Bronchial epithelial cell (primary cell): ENCODE data around the gene ESR1. TPM values are rescaled to one million over a fixed set of nuclear protein-coding genes. Genes with fewer than 3 reads are reported as not detected.

Experiments used
- DNase-seq: peaks from one replicate; pipeline ENCODE4 v3.0.0-alpha.2; 2010; ENCODE audit warnings: low read depth
- FAIRE-seq: peaks from 2 replicates; lab custom pipeline; 2011; peaks lifted over from hg19 to GRCh38; lab: Jason Lieb, UNC
- H3K27me3 ChIP-seq: 2 replicates; pipeline ENCODE4 v1.5.1; 2011; ENCODE audit warnings: low read length; ENCODE audit not compliant: control insufficient read depth, insufficient read depth
- H3K36me3 ChIP-seq: 2 replicates; pipeline ENCODE4 v1.5.1; 2011; ENCODE audit warnings: low read length; ENCODE audit not compliant: control insufficient read depth, insufficient read depth
- H3K4me3 ChIP-seq: 2 replicates; pipeline ENCODE4 v1.5.1; 2011; ENCODE audit warnings: mild to moderate bottlenecking, low read depth, low read length, control low read depth
- total RNA-seq: library from RNA; depleted of rRNA; stranded (reverse); fragments of >200 nt; gene quantifications from 2 replicates; pipeline ENCODE4 v1.2.1, GENCODE V29; 2014
- TF ChIP-seq, protein P1 (sequence below): IDR thresholded peaks from 2 replicates; pipeline ENCODE4 v1.5.1; 2011; ENCODE audit warnings: mild to moderate bottlenecking, moderate library complexity, low read length, control low read depth, inconsistent platforms; ENCODE audit not compliant: insufficient read depth, severe bottlenecking

ESR1 gene
- total RNA-seq, 1 donor from 2014 or later = under 0.01 TPM

DNA sequence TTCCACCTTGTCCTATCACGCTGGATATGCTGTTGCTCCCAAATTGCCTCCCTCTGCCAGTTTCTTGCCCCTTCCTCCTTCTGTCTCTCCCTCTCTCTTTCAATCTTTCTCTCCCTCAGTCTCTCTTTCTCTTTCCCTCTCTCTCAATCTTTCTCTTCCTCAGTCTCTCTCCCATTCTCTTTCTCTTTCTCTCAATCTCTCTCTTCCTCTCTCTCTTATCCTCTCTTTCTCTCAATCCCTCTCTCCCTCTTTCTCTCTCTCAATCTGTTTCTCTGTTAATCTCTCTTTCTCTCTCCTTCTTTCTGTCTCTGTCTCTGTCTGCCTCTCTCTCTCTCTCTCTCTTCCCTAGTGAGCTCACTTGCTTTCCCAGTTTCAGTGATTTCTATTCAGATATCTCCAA lies 245.8 kb downstream of the ESR1 start:
- Histone ChIP-seq H3K4me3 (no peak overlapping the region), H3K36me3 (no peaks in the 10 kb centered on the region), H3K27me3 (no peaks in the 10 kb centered on the region)
- FAIRE-seq = no peak
- DNase-seq = no peak
- TF ChIP-seq, protein P1, sequence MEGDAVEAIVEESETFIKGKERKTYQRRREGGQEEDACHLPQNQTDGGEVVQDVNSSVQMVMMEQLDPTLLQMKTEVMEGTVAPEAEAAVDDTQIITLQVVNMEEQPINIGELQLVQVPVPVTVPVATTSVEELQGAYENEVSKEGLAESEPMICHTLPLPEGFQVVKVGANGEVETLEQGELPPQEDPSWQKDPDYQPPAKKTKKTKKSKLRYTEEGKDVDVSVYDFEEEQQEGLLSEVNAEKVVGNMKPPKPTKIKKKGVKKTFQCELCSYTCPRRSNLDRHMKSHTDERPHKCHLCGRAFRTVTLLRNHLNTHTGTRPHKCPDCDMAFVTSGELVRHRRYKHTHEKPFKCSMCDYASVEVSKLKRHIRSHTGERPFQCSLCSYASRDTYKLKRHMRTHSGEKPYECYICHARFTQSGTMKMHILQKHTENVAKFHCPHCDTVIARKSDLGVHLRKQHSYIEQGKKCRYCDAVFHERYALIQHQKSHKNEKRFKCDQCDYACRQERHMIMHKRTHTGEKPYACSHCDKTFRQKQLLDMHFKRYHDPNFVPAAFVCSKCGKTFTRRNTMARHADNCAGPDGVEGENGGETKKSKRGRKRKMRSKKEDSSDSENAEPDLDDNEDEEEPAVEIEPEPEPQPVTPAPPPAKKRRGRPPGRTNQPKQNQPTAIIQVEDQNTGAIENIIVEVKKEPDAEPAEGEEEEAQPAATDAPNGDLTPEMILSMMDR = no peak

DNA sequence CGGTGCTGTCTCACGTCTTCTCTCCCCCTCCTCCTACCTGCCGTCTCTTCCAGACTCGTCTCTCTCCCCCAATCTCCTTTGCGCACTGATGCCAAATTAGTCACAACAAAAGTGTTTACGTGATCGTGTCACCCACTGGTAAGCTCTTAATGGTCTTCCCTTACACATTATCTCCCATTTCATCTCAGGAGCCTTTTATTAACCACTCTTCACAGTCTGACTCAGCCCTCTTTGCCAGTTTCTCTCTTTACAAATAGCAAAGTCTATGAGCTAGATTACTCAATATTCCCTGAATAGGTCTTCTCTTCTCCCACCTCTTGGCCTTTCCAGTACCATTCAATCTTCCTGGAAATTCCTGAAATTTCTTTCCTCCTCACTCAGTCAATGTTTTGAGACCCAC lies 247.0 kb downstream of the ESR1 start:
- FAIRE-seq (no peak), DNase-seq (peak; percentile 49)
- TF ChIP-seq, protein P1 = no peak
- Histone ChIP-seq H3K27me3 (no peaks in the 10 kb centered on the region), H3K36me3 (no peaks in the 10 kb centered on the region), H3K4me3 (no peak overlapping the region)

DNA sequence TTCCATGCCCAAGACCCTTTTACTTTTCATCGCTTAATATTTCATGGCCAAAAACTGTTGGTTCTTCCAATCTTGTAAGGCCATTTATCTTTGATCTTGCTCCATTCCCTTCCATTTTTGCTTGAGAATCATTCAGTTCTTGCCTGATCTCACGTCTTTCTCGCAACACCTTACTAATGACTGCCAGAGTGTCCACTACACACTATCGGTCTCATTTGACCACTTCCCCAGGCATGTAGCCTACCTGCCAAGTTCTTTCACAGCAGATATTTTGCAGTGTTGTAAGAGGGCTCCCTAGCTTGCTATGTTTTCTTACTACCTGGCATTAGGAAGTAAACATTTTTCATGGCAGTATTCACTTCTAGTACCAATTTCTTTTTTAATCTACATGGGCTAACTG lies 248.0 kb downstream of the ESR1 start:
- DNase-seq = no peak
- Histone ChIP-seq H3K4me3 (no peak overlapping the region), H3K36me3 (no peaks in the 10 kb centered on the region), H3K27me3 (no peaks in the 10 kb centered on the region)
- no peak for FAIRE-seq
- TF ChIP-seq, protein P1 = no peak

DNA sequence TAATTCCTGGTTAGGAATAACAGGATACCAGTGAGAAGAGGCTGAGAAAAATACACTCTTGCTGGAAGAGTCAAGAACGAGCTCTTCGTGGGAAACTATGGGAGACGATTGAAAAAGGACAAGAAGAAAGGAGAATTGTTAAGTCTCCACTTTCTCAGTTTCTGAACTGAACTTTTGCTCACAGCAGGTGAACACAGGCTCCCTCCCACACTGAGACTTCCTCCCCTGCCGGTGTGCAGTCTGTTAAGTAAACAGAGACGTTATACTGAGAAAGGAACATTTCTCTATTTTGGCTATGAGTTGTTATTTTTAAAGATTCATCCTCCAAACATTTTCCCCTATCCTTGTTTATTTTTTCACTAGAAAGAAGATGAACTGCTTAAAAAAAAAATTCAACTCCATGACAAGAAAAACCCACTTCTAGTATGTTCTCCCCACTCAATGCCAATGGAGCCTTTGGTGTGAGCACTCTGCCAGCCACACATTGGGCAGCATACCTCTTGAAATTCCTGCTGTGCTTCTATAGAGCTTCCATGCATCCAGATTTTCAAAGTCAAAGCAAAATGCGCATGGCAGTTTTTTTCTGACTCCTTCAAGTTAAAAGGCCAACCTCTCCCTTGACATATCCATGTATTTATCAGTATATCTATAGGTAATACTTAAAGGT lies 250.5 kb downstream of the ESR1 start:
- TF ChIP-seq, protein P1 = no peak
- DNase-seq = no peak
- no peaks in the 10 kb centered on the region for H3K27me3 ChIP-seq
- no peak overlapping the region for H3K4me3 ChIP-seq
- no peak for FAIRE-seq
- no peaks in the 10 kb centered on the region for H3K36me3 ChIP-seq

DNA sequence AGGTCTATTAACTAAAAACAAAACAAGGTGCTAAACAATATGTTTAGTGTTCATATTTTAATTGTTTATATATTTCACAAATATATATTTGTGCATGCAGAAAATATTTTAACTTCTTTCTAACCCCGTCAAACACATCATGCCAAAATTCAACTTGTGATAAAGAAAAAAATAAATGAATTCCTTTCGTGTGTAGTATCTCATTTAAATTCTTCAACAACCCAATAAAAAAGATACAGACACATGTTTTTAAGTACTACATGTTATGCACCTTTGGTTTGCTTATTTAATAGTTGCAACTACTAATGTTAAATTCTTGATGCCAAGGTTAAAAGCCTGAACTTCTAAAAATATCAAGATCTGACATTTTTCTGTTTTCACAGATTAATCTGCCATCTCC lies 252.4 kb downstream of the ESR1 start:
- FAIRE-seq = no peak
- no peak overlapping the region for H3K4me3 ChIP-seq
- TF ChIP-seq, protein P1 = no peak
- no peak for DNase-seq
- H3K27me3 ChIP-seq = no peaks in the 10 kb centered on the region
- no peaks in the 10 kb centered on the region for H3K36me3 ChIP-seq

DNA sequence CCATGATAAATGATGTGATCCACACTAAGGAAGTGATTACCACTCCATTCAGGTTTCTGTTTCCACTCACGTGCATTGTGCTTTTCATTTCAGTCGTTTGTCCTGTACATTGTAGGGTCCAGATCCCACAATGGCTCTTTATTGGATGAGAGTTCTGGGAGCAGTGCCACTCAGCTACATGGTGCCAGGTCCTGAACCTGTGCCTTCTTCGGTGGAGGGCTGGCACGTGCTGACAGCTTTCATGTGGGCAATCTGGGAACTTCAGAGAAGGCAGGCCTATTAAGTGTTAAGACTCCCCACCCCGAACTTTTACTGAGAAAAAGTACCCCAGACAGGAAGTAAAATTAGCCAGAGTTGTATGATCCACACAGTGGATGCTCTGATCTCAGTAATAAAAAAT lies 255.0 kb downstream of the ESR1 start:
- TF ChIP-seq, protein P1 = no peak
- FAIRE-seq = no peak
- no peaks in the 10 kb centered on the region for H3K27me3 ChIP-seq
- H3K36me3 ChIP-seq = no peaks in the 10 kb centered on the region
- DNase-seq = no peak
- no peak overlapping the region for H3K4me3 ChIP-seq
